PC-9 (cell line): Measurements from ENCODE around the gene ARHGAP6. TPM values are rescaled to one million over a fixed set of nuclear protein-coding genes. Genes with fewer than 3 reads are reported as not detected.

ENCODE experiments used
- BruUV-seq: library from RNA; stranded (reverse); fragments of 400-500 nt; replicated peaks from 2 replicates; lab custom pipeline; 2021; lab: Mats Ljungman, UMichigan
- CTCF ChIA-PET: fragments of 300-600 bp; sonication (Branson Sonifier 250); formaldehyde crosslinking; loops from one replicate; lab custom pipeline; 2022; ENCODE audit warnings: antibody characterized with exemption; lab: Charles Lee
- POLR2A ChIA-PET: fragments of 300-600 bp; sonication (Branson Sonifier 250); formaldehyde crosslinking; loops from one replicate; lab custom pipeline; 2022; ENCODE audit warnings: antibody characterized with exemption; ENCODE audit not compliant: unreplicated experiment; lab: Charles Lee
- DNase-seq, 2 experiments: peaks; one replicate each; pipeline versions ENCODE4 v3.0.0 to v3.0.0-alpha.2; 2015 to 2022; ENCODE audit warnings: mixed read lengths in 1 of 2
- H2AFZ ChIP-seq: fragments of 200-600 bp; sonication (generic); 2 replicates; pipeline ENCODE4 v1.8.1; 2017; ENCODE audit warnings: antibody characterized with exemption
- H3F3A ChIP-seq: fragments of 200-600 bp; sonication (generic); 2 replicates; pipeline ENCODE4 v1.8.1; 2017; ENCODE audit warnings: antibody characterized with exemption, mild to moderate bottlenecking, low read depth; ENCODE audit not compliant: insufficient read depth
- H3K27ac ChIP-seq: fragments of 200-600 bp; sonication (generic); 2 replicates; pipeline ENCODE4 v1.6.1; 2016; ENCODE audit warnings: mixed run types
- H3K27me3 ChIP-seq: fragments of 200-600 bp; sonication (generic); 2 replicates; pipeline ENCODE4 v1.6.1; 2016; ENCODE audit warnings: low read depth, mixed run types; ENCODE audit not compliant: insufficient read depth
- H3K36me3 ChIP-seq: fragments of 200-600 bp; sonication (generic); 2 replicates; pipeline ENCODE4 v1.6.1; 2016; ENCODE audit warnings: low read depth, mixed run types
- H3K4me1 ChIP-seq: fragments of 200-600 bp; sonication (generic); replicated peaks from 2 replicates; pipeline ENCODE4 v1.6.1; 2016; ENCODE audit warnings: mixed run types; ENCODE audit not compliant: insufficient read depth
- H3K4me2 ChIP-seq: fragments of 200-600 bp; sonication (generic); 2 replicates; pipeline ENCODE4 v1.6.1; 2017; ENCODE audit warnings: mixed run types
- H3K4me3 ChIP-seq: fragments of 200-600 bp; sonication (generic); 2 replicates; pipeline ENCODE4 v1.6.1; 2016; ENCODE audit warnings: mixed run types
- H3K79me2 ChIP-seq: fragments of 200-600 bp; sonication (generic); 2 replicates; pipeline ENCODE4 v1.6.1; 2017; ENCODE audit warnings: low read depth, mixed run types
- H3K9me2 ChIP-seq: fragments of 200-600 bp; sonication (generic); 2 replicates; pipeline ENCODE4 v1.8.1; 2017; ENCODE audit warnings: mild to moderate bottlenecking; ENCODE audit not compliant: insufficient read depth
- H3K9me3 ChIP-seq: fragments of 200-600 bp; sonication (generic); 2 replicates; pipeline ENCODE4 v1.8.1; 2016; ENCODE audit warnings: low read depth; ENCODE audit not compliant: insufficient read depth
- H4K20me1 ChIP-seq: fragments of 200-600 bp; sonication (generic); 2 replicates; pipeline ENCODE4 v1.8.1; 2017; ENCODE audit not compliant: insufficient read depth
- EZH2 ChIP-seq: fragments of 200-600 bp; sonication (generic); IDR thresholded peaks from 2 replicates; pipeline ENCODE4 v1.8.0; 2017; ENCODE audit warnings: antibody characterized with exemption, low read depth
- intact Hi-C: fragments of 100-400 bp; cut with micrococcal nuclease; formaldehyde crosslinking; loops from one replicate; pipeline ENCODE4 v1.10.0; 2022; ENCODE audit not compliant: unreplicated experiment
- total RNA-seq: library from RNA; stranded (reverse); gene quantifications from 2 replicates; pipeline ENCODE4 v1.2.3, GENCODE V29; 2021
- TF ChIP-seq, protein P1 (sequence below): fragments of 200-600 bp; sonication (generic); conservative IDR thresholded peaks from 2 replicates; pipeline ENCODE4 v1.6.1; 2017; ENCODE audit warnings: mixed run types, antibody characterized with exemption, mild to moderate bottlenecking, moderate library complexity

ARHGAP6 gene
- total RNA-seq, 1 experiment from 2014 or later: not detected

DNA sequence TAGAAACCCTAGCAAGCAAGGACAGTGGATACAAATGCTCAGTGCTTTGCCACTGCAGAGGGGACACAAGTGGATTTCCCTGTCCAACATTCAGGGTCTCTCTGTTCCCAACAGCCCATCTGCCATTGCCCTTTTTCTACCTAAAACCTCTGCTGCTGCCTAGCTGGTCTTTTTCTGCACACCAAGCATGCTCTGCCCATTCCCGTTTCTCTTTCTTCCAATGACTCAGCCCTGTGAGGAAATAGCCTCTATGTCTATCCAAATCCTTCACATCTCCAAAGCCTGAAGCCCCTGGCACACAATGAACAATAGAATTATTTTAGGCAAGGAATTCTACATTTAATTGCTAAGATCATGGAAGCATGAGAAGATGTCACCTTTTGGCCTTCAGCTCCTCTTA lies 378.2 kb downstream of the ARHGAP6 start:
- no peaks in the 10 kb centered on the region for H3K4me1 ChIP-seq
- BruUV-seq: no TSS peak
- no peak for DNase-seq

DNA sequence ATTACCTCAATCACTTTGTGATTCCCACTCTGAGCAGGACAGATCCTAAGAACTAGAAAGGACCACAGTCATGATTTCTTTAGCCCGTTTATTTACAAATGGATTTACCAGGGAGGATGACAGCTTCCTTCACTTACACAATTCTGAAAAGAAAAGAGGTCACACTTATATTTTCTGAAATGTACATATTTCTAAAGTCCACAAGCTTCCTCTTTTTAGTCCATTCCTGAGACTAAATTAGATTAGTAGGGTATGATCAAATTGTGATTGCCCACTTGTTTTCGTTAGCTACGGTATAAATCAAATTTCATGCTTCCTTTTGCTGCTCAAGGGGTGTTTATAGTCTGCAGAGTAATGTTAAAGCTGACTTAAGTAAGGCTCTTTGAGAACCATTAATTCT lies 380.1 kb downstream of the ARHGAP6 start:
- ChIA-PET CTCF (no interaction called here), POLR2A (no interaction called here)
- no peaks in the 10 kb centered on the region for H3K79me2 ChIP-seq

More for the DNA sequence above, 378.2 kb downstream of the ARHGAP6 start:
- H3K36me3 ChIP-seq: no peaks in the 10 kb centered on the region
- CTCF ChIA-PET: no interaction called here
- H3K9me3 ChIP-seq: no peaks in the 10 kb centered on the region
- POLR2A ChIA-PET: no interaction called here
- H3K27ac ChIP-seq: no peak overlapping the region
- intact Hi-C loops: no loop called here
- no peaks in the 10 kb centered on the region for H3K27me3 ChIP-seq
- TF ChIP-seq, protein P1, sequence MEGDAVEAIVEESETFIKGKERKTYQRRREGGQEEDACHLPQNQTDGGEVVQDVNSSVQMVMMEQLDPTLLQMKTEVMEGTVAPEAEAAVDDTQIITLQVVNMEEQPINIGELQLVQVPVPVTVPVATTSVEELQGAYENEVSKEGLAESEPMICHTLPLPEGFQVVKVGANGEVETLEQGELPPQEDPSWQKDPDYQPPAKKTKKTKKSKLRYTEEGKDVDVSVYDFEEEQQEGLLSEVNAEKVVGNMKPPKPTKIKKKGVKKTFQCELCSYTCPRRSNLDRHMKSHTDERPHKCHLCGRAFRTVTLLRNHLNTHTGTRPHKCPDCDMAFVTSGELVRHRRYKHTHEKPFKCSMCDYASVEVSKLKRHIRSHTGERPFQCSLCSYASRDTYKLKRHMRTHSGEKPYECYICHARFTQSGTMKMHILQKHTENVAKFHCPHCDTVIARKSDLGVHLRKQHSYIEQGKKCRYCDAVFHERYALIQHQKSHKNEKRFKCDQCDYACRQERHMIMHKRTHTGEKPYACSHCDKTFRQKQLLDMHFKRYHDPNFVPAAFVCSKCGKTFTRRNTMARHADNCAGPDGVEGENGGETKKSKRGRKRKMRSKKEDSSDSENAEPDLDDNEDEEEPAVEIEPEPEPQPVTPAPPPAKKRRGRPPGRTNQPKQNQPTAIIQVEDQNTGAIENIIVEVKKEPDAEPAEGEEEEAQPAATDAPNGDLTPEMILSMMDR: no peak
- no peak for TF ChIP-seq EZH2
- no peaks in the 10 kb centered on the region for H4K20me1 ChIP-seq
- H2AFZ ChIP-seq: no peak overlapping the region
- no peak overlapping the region for H3K4me2 ChIP-seq
- H3K4me3 ChIP-seq: no peak overlapping the region
- no peaks in the 10 kb centered on the region for H3F3A ChIP-seq
- H3K79me2 ChIP-seq: no peaks in the 10 kb centered on the region
- no peaks in the 10 kb centered on the region for H3K9me2 ChIP-seq

DNA sequence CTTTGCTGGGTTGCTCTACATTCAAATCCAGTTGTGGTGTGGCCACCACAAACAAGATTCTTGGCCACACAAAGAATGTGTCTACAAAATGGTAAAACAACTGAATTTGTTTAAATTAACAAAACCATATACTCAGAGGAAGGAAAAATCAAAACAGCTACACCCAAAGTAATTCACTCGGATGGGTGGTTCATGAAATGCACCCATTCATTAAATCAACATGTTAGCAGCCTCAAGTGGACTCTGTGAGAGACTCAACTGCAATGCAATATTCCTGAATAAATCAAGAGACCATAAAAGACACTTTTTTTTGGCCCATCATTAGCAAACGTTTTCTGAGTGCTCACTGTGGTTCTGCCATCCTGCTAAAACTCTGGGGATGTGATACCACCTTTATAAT lies 383.7 kb downstream of the ARHGAP6 start:
- Histone ChIP-seq H3K79me2 (no peaks in the 10 kb centered on the region), H4K20me1 (no peaks in the 10 kb centered on the region), H3K9me3 (no peaks in the 10 kb centered on the region), H3K36me3 (no peaks in the 10 kb centered on the region), H3K4me1 (no peaks in the 10 kb centered on the region), H3K4me3 (no peak overlapping the region), H2AFZ (no peak overlapping the region), H3K27ac (no peak overlapping the region), H3F3A (no peaks in the 10 kb centered on the region), H3K9me2 (no peaks in the 10 kb centered on the region), H3K4me2 (no peak overlapping the region), H3K27me3 (no peaks in the 10 kb centered on the region)
- intact Hi-C loops: no loop called here
- TF ChIP-seq EZH2: no peak
- TF ChIP-seq, protein P1: no peak
- ChIA-PET POLR2A (no interaction called here), CTCF (no interaction called here)
- no peak for DNase-seq
- no TSS peak for BruUV-seq

More for the DNA sequence above, 380.1 kb downstream of the ARHGAP6 start:
- H3K4me1 ChIP-seq: no peaks in the 10 kb centered on the region
- no peaks in the 10 kb centered on the region for H3K9me3 ChIP-seq
- no peak overlapping the region for H3K27ac ChIP-seq
- DNase-seq: no peak
- H2AFZ ChIP-seq: no peak overlapping the region
- H3K27me3 ChIP-seq: no peaks in the 10 kb centered on the region
- no peak overlapping the region for H3K4me2 ChIP-seq
- H4K20me1 ChIP-seq: no peaks in the 10 kb centered on the region
- no peaks in the 10 kb centered on the region for H3K36me3 ChIP-seq
- TF ChIP-seq EZH2: no peak
- TF ChIP-seq, protein P1: no peak
- intact Hi-C loops: no loop called here
- no peaks in the 10 kb centered on the region for H3F3A ChIP-seq
- H3K4me3 ChIP-seq: no peak overlapping the region
- H3K9me2 ChIP-seq: no peaks in the 10 kb centered on the region
- no TSS peak for BruUV-seq
